GM18868 (cell line): ENCODE data around the gene PLEKHG5.

Experiments
- ATAC-seq: cut with Tn5 transposase; IDR thresholded peaks from one replicate; pipeline ENCODE4 v1.9.1; 2021; ENCODE audit warnings: mild to moderate bottlenecking, moderate library complexity; ENCODE audit not compliant: unreplicated experiment

PLEKHG5 gene

GRCh38 chr1:6509919-6510291 lies 18.4 kb upstream of the PLEKHG5 start:
- ATAC-seq: no peak

- ATAC-seq: no peak
These were observed 17.9 kb upstream of the PLEKHG5 start for GRCh38 chr1:6509220-6509918.

GRCh38 chr1:6508816-6509189 lies 17.3 kb upstream of the PLEKHG5 start:
- ATAC-seq: no peak

- no peak for ATAC-seq
These were observed 16.8 kb upstream of the PLEKHG5 start for GRCh38 chr1:6508154-6508815.

- ATAC-seq: no peak
These were observed 16.0 kb upstream of the PLEKHG5 start for GRCh38 chr1:6507461-6507911.

- no peak for ATAC-seq
These were observed 15.6 kb upstream of the PLEKHG5 start for GRCh38 chr1:6507037-6507428.

- ATAC-seq: no peak
These were observed 15.0 kb upstream of the PLEKHG5 start for GRCh38 chr1:6506210-6507036.

- no peak for ATAC-seq
These were observed 14.1 kb upstream of the PLEKHG5 start for GRCh38 chr1:6505367-6506209.

GRCh38 chr1:6504887-6505286 lies 13.4 kb upstream of the PLEKHG5 start:
- ATAC-seq: no peak

- ATAC-seq: no peak
These were observed 12.6 kb upstream of the PLEKHG5 start for GRCh38 chr1:6503884-6504602.

- ATAC-seq: no peak
These were observed 10.8 kb upstream of the PLEKHG5 start for GRCh38 chr1:6502000-6502891.

GRCh38 chr1:6501279-6501813 lies 9.9 kb upstream of the PLEKHG5 start:
- ATAC-seq: no peak

- no peak for ATAC-seq
These were observed 9.2 kb upstream of the PLEKHG5 start for GRCh38 chr1:6500544-6501278.

- ATAC-seq: no peak
These were observed 7.8 kb upstream of the PLEKHG5 start for GRCh38 chr1:6499296-6499695.

GRCh38 chr1:6498576-6499111 lies 7.2 kb upstream of the PLEKHG5 start:
- ATAC-seq: no peak

- no peak for ATAC-seq
These were observed 6.6 kb upstream of the PLEKHG5 start for GRCh38 chr1:6497867-6498575.

- no peak for ATAC-seq
These were observed 5.9 kb upstream of the PLEKHG5 start for GRCh38 chr1:6497215-6497866.
